Osteoblast (primary cell): ENCODE data around the gene HMGCS1. TPM values are rescaled to one million over a fixed set of nuclear protein-coding genes. Genes with fewer than 3 reads are reported as not detected.
"Not testable (repeated sequence)": the region's sequence is repeated elsewhere in the genome, so short reads cannot be mapped to it uniquely, and the experiment has no call there.

Experiments used
- DNase-seq: peaks from one replicate; pipeline ENCODE4 v3.0.0; 2011; ENCODE audit warnings: low spot score, mixed read lengths; ENCODE audit not compliant: insufficient read length; ENCODE audit errors: missing footprints
- H2AFZ ChIP-seq: 2 replicates; pipeline ENCODE4 v1.6.0; 2011; ENCODE audit warnings: mild to moderate bottlenecking, low read length
- H3K27ac ChIP-seq: 2 replicates; pipeline ENCODE4 v1.5.1; 2011; ENCODE audit warnings: mild to moderate bottlenecking, low read depth, low read length, moderate library complexity
- H3K27me3 ChIP-seq: 2 replicates; pipeline ENCODE4 v1.6.0; 2012; ENCODE audit warnings: mild to moderate bottlenecking, control low read depth, inconsistent platforms, low read length, moderate library complexity; ENCODE audit not compliant: insufficient read depth
- H3K36me3 ChIP-seq: 2 replicates; pipeline ENCODE4 v1.5.1; 2011; ENCODE audit warnings: mild to moderate bottlenecking, low read length, control low read depth, moderate library complexity; ENCODE audit not compliant: insufficient read depth
- H3K4me1 ChIP-seq: 2 replicates; pipeline ENCODE4 v1.5.1; 2011; ENCODE audit warnings: mild to moderate bottlenecking, low read length, control low read depth, moderate library complexity; ENCODE audit not compliant: insufficient read depth
- H3K4me2 ChIP-seq: 2 replicates; pipeline ENCODE4 v1.6.0; 2011; ENCODE audit warnings: mild to moderate bottlenecking, low read length; ENCODE audit not compliant: insufficient read depth
- H3K4me3 ChIP-seq: fragments of 200-600 bp; sonication (generic); 3 replicates; pipeline ENCODE4 v1.5.1; 2012; ENCODE audit warnings: mild to moderate bottlenecking, low read length, inconsistent platforms; ENCODE audit not compliant: insufficient read depth
- H3K79me2 ChIP-seq: 2 replicates; pipeline ENCODE4 v1.6.0; 2012; ENCODE audit warnings: mild to moderate bottlenecking, low read length, control low read depth, inconsistent platforms; ENCODE audit not compliant: insufficient read depth
- H3K9me3 ChIP-seq: 2 replicates; pipeline ENCODE4 v1.5.1; 2011; ENCODE audit warnings: low read depth, low read length, control low read depth
- H4K20me1 ChIP-seq: 2 replicates; pipeline ENCODE4 v1.6.0; 2012; ENCODE audit warnings: mild to moderate bottlenecking, low read length, control low read depth; ENCODE audit not compliant: insufficient read depth
- CTCF ChIP-seq: IDR thresholded peaks from 2 replicates; pipeline ENCODE4 v1.5.1; 2011; ENCODE audit warnings: mild to moderate bottlenecking, low read depth, low read length, moderate library complexity; ENCODE audit errors: extremely low read depth
- total RNA-seq: library from RNA; depleted of rRNA; stranded (reverse); fragments of >200 nt; gene quantifications from 2 replicates; pipeline ENCODE4 v1.2.3, GENCODE V29; 2012

The HMGCS1 gene
- total RNA-seq, 1 donor, result 222 TPM

DNA sequence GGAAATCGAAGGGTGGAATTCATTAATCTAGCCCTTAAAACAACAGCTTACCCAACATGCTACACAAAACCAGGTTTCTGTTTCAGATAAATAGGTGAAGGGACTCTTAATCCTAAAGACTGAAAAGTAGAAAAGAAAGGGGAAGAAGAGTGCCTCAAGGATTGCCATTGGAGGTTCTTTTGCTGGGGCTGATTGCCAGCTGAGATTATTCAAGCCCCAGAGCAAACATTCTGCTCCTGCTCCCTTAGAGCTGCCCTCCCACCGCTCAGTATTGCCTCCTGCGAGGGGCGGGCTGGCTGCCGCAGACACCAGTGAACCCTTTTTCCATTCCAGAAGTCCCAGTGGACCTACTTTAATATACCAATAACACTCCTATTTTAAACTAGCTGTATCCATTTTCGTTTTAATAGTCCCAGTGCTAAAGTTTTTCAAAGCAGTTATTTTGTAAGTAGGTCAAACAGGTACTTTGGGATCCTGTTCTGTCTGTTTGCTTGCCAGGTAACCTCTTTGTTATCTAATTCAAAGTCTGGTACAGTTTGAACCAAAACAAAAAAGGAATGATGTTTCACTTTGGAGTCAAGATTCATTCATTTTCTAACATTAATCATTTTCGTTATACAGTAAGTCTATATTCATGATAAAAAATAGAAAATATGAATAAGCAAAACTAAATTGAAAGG is 38.6 kb downstream of the HMGCS1 start:
- no peak overlapping the region for H3K4me2 ChIP-seq
- no peaks in the 10 kb centered on the region for H3K9me3 ChIP-seq
- no peaks in the 10 kb centered on the region for H4K20me1 ChIP-seq
- H3K36me3 ChIP-seq, result no peaks in the 10 kb centered on the region
- no peak for TF ChIP-seq CTCF
- H3K4me1 ChIP-seq, result no peaks in the 10 kb centered on the region
- H3K79me2 ChIP-seq, result no peaks in the 10 kb centered on the region
- H3K4me3 ChIP-seq, result no peak overlapping the region
- no peak overlapping the region for H3K27ac ChIP-seq
- H2AFZ ChIP-seq, result no peak overlapping the region
- no peak for DNase-seq
- peaks cover 4% of the 10 kb centered on the region for H3K27me3 ChIP-seq

DNA sequence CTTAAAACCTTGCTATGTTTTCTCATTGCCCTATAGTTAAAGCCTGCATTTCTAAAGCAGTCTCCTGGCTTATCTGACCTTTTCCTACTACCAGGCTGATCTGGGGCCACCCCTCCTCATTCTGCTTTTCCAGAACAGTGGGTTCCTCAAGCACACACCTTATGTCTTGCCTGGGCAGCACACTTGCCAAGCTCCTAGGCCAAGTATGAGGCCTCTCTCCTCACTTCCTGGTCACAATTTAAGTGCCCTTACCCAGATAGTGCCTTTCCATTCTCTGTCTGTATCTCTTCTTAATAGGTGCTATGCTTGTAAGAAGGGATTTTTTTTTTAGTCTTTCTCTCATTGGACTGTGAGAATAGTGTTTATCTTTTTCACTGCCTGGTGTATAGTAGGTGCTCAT is 39.7 kb downstream of the HMGCS1 start:
- Histone ChIP-seq H3K4me1 (no peaks in the 10 kb centered on the region), H3K27ac (no peak overlapping the region), H3K27me3 (peaks cover 4% of the 10 kb centered on the region), H3K36me3 (no peaks in the 10 kb centered on the region), H2AFZ (no peak overlapping the region), H3K4me3 (no peak overlapping the region), H3K79me2 (no peaks in the 10 kb centered on the region), H4K20me1 (no peaks in the 10 kb centered on the region), H3K9me3 (no peaks in the 10 kb centered on the region), H3K4me2 (no peak overlapping the region)
- no peak for DNase-seq
- no peak for TF ChIP-seq CTCF

DNA sequence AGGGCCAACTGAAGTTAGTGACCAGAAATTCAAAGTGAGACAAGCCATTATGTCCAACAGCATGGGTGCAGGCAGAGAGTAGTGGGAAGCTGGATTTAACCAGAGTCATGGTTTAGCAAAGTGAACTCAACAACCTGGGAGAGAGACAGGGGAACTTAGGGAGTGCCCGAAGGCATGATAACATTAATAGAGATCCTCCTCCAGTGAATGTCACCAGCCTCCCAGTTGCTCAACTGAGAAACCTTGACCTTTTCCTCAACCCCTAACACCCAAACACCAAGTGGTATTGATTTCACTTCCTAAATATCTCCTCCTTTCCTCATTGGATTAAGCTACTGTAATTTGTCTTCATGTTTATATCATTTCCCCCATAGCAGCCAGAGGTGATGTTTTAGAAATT is 42.6 kb downstream of the HMGCS1 start:
- no peaks in the 10 kb centered on the region for H3K79me2 ChIP-seq
- no peaks in the 10 kb centered on the region for H3K4me1 ChIP-seq
- TF ChIP-seq CTCF, result no peak
- no peak overlapping the region for H3K4me2 ChIP-seq
- H2AFZ ChIP-seq, result no peak overlapping the region
- H3K27me3 ChIP-seq, result peaks cover 3% of the 10 kb centered on the region
- no peaks in the 10 kb centered on the region for H4K20me1 ChIP-seq
- H3K9me3 ChIP-seq, result no peaks in the 10 kb centered on the region
- H3K27ac ChIP-seq, result no peak overlapping the region
- no peak for DNase-seq
- H3K36me3 ChIP-seq, result no peaks in the 10 kb centered on the region
- no peak overlapping the region for H3K4me3 ChIP-seq

- no peaks in the 10 kb centered on the region for H4K20me1 ChIP-seq
- no peak overlapping the region for H3K4me2 ChIP-seq
- no peak overlapping the region for H3K4me3 ChIP-seq
- no peak overlapping the region for H3K27ac ChIP-seq
- no peak for TF ChIP-seq CTCF
- H3K79me2 ChIP-seq, result no peaks in the 10 kb centered on the region
- H3K9me3 ChIP-seq, result no peaks in the 10 kb centered on the region
- H2AFZ ChIP-seq, result no peak overlapping the region
- H3K36me3 ChIP-seq, result no peaks in the 10 kb centered on the region
- H3K27me3 ChIP-seq, result no peaks in the 10 kb centered on the region
- H3K4me1 ChIP-seq, result no peaks in the 10 kb centered on the region
- no peak for DNase-seq
Measured at GRCh38 chr5:43268188-43268820, 44.9 kb downstream of the HMGCS1 start.

- not testable (repeated sequence) for H3K9me3 ChIP-seq
Measured at GRCh38 chr5:43262269-43262668, 50.9 kb downstream of the HMGCS1 start.

More at GRCh38 chr5:43262269-43262668, 50.9 kb downstream of the HMGCS1 start:
- not testable (repeated sequence) for H3K27ac ChIP-seq, H3K4me2 ChIP-seq, DNase-seq, H3K79me2 ChIP-seq, H3K4me3 ChIP-seq, H3K27me3 ChIP-seq, H4K20me1 ChIP-seq, H2AFZ ChIP-seq, H3K36me3 ChIP-seq, H3K4me1 ChIP-seq
